ENCODE measurements around the gene GLIS2. TPM values are rescaled to one million over a fixed set of nuclear protein-coding genes. Genes with fewer than 3 reads are reported as not detected.

The GLIS2 gene
- total and polyA plus RNA-seq, 2 of the 4 experiments (the other 2 are of a cell fraction): 0.36 to 8.4 TPM

GRCh38 chr16:4332623-4333307 lies 16.9 kb downstream of the GLIS2 start:
- H4K20me1 ChIP-seq (ENCODE audit: insufficient read depth, low read length): peaks cover 62% of the 10 kb centered on the region
- no peak overlapping the region for H3K56ac ChIP-seq (ENCODE audit: extremely low read depth, insufficient read depth, low read length)
- peak overlapping the region; percentile 37 for H2AK9ac ChIP-seq (replicated peaks; ENCODE audit: low read depth, low read length, poor library complexity)
- DNase-seq: no peak
- no peak overlapping the region for H4K8ac ChIP-seq (ENCODE audit: low read depth in 2 of 2, low read length in 2 of 2)
- CTCF ChIA-PET: interaction anchor here (1.0 to 1.1 kb wide), 2 partner anchors 44 to 70 kb away, joined by 3 read pairs; no protein-coding TSS in a partner anchor
- H3K4me3 ChIP-seq (ENCODE audit: insufficient read depth, low read depth, low read length): no peak overlapping the region
- H2BK20ac ChIP-seq (ENCODE audit: low read depth, low read length): no peak overlapping the region
- H3K27me3 ChIP-seq (ENCODE audit: control insufficient read depth, insufficient read depth, low read length): no peaks in the 10 kb centered on the region
- no peaks in the 10 kb centered on the region for H3K9me3 ChIP-seq (ENCODE audit: control insufficient read depth, insufficient read depth, low read length)
- H3K14ac ChIP-seq (replicated peaks; ENCODE audit: low read depth, low read length): no peak overlapping the region
- WGBS, 2 experiments (ENCODE audit: extremely low coverage in 2 of 2, insufficient read length in 1 of 2): 95% methylated on average over 8 of the region's 19 CpGs; no CpG with 5 or more reads in 1 of the 2 experiments
- peaks cover 17% of the 10 kb centered on the region for H3K4me1 ChIP-seq (ENCODE audit: control insufficient read depth, insufficient read depth, low read length)
- no peak overlapping the region for H2BK5ac ChIP-seq (ENCODE audit: low read depth, low read length, poor library complexity, severe bottlenecking)
- H3K4me2 ChIP-seq (ENCODE audit: low read depth, low read length): no peak overlapping the region
- H3K4ac ChIP-seq (ENCODE audit: low read depth, low read length): no peak overlapping the region
- H3K9ac ChIP-seq (ENCODE audit: low read depth, low read length): no peak overlapping the region
- peaks cover 12 to 73% of the 10 kb centered on the region in 2 experiments; a peak in 3 of 4 replicates for H3K79me1 ChIP-seq (ENCODE audit: low read depth in 1 of 2, low read length in 2 of 2)
- TF ChIP-seq POLR2A (IDR thresholded peaks at IDR 0.05; ENCODE audit: low read depth, low read length) (no peak), RFX5 (IDR thresholded peaks at IDR 0.05; ENCODE audit: low read depth, low read length) (no peak), MAZ (IDR thresholded peaks at IDR 0.05; ENCODE audit: borderline replicate concordance, low read depth, low read length) (no peak), CTCF (conservative IDR thresholded peaks at IDR 0.05; ENCODE audit: low read depth, low read length) (no peak), CHD1 (IDR thresholded peaks at IDR 0.05; ENCODE audit: low read depth, low read length) (no peak), CEBPB (IDR thresholded peaks at IDR 0.05; ENCODE audit: low read depth, low read length) (no peak), FOS (IDR thresholded peaks at IDR 0.05; ENCODE audit: low read depth, low read length) (no peak), BHLHE40 (IDR thresholded peaks at IDR 0.05; ENCODE audit: low read depth, low read length) (no peak), ELK1 (IDR thresholded peaks at IDR 0.05; ENCODE audit: borderline replicate concordance, low read depth, low read length) (no peak), MXI1 (IDR thresholded peaks at IDR 0.05; ENCODE audit: borderline replicate concordance, low read depth, low read length) (no peak), NFE2L2 (IDR thresholded peaks at IDR 0.05; ENCODE audit: low read depth, low read length) (no peak)
- no peak for ATAC-seq (ENCODE audit: low read depth)
- no peak overlapping the region for H3K18ac ChIP-seq (ENCODE audit: low read depth, low read length)
- in situ Hi-C loops (cut with MboI; ENCODE audit: low sequenced_read_pairs): loop anchor here (5.0 to 10.0 kb wide), 2 partner anchors 130 to 348 kb away; no protein-coding TSS in a partner anchor
- no peak overlapping the region for H2BK120ac ChIP-seq (ENCODE audit: low read depth, low read length)
- peaks cover 8% of the 10 kb centered on the region for H3K9me1 ChIP-seq (ENCODE audit: insufficient read depth, low read length)
- H3K36me3 ChIP-seq (ENCODE audit: control insufficient read depth, insufficient read depth, low read length): peaks cover 34% of the 10 kb centered on the region
- H4K91ac ChIP-seq (ENCODE audit: insufficient read depth, low read depth, low read length): no peak overlapping the region
- no peak overlapping the region for H2AK5ac ChIP-seq (ENCODE audit: low read depth, low read length)
- dilution Hi-C loops (cut with HindIII; ENCODE audit: low sequenced_read_pairs, unreplicated experiment): no loop called here
- no peak overlapping the region for H4K5ac ChIP-seq (ENCODE audit: low read depth, low read length)
- no peak overlapping the region for H2BK15ac ChIP-seq (ENCODE audit: low read depth, low read length)
- no peak overlapping the region for H3K23ac ChIP-seq (ENCODE audit: low read depth, low read length)
- no TSS peak for BruUV-seq (replicated peaks)
- POLR2A ChIA-PET (ENCODE audit: unreplicated experiment): no interaction called here
- no peak overlapping the region for H2AFZ ChIP-seq (replicated peaks; ENCODE audit: low read length, poor library complexity)
- intact Hi-C loops (cut with micrococcal nuclease): loop anchor here (5.0 kb wide), 1 partner anchor 215 kb away; the partner anchor contains the start of gene ADCY9
- no peak overlapping the region for H3K27ac ChIP-seq (ENCODE audit: insufficient read depth, low read length)

Data from IMR-90 (cell line).